ENCODE results near the gene NSG2.
"Not testable (repeated sequence)": the region's sequence is repeated elsewhere in the genome, so short reads cannot be mapped to it uniquely, and the experiment has no call there.

NSG2 gene

GRCh38 chr5:174086751-174087150, 41.2 kb downstream of the NSG2 start:
- H3K9ac ChIP-seq (ENCODE audit: low read depth, low read length) = no peak overlapping the region
- no peak overlapping the region for H3K27ac ChIP-seq (ENCODE audit: low read depth, low read length)
- no peaks in the 10 kb centered on the region for H3K36me3 ChIP-seq (ENCODE audit: control insufficient read depth, insufficient read depth, low read length)
- H3K4me1 ChIP-seq (ENCODE audit: control insufficient read depth, insufficient read depth, low read length) = no peaks in the 10 kb centered on the region
- H3K27me3 ChIP-seq (ENCODE audit: control insufficient read depth, insufficient read depth, low read length) = no peaks in the 10 kb centered on the region
- no peaks in the 10 kb centered on the region for H3K9me3 ChIP-seq (ENCODE audit: control insufficient read depth, insufficient read depth, low read length)
- no peak overlapping the region for H3K4me3 ChIP-seq (ENCODE audit: low read depth, low read length)

GRCh38 chr5:174087783-174088182, 42.3 kb downstream of the NSG2 start:
- Histone ChIP-seq H3K36me3 (ENCODE audit: control insufficient read depth, insufficient read depth, low read length) (no peaks in the 10 kb centered on the region), H3K27me3 (ENCODE audit: control insufficient read depth, insufficient read depth, low read length) (no peaks in the 10 kb centered on the region), H3K27ac (ENCODE audit: low read depth, low read length) (no peak overlapping the region)

GRCh38 chr5:174090129-174090528, 44.6 kb downstream of the NSG2 start:
- no peak overlapping the region for H3K27ac ChIP-seq (ENCODE audit: low read depth, low read length)
- no peaks in the 10 kb centered on the region for H3K27me3 ChIP-seq (ENCODE audit: control insufficient read depth, insufficient read depth, low read length)
- no peaks in the 10 kb centered on the region for H3K36me3 ChIP-seq (ENCODE audit: control insufficient read depth, insufficient read depth, low read length)
- no peak overlapping the region for H3K4me3 ChIP-seq (ENCODE audit: low read depth, low read length)
- H3K4me1 ChIP-seq (ENCODE audit: control insufficient read depth, insufficient read depth, low read length) = no peaks in the 10 kb centered on the region
- H3K9me3 ChIP-seq (ENCODE audit: control insufficient read depth, insufficient read depth, low read length) = no peaks in the 10 kb centered on the region
- H3K9ac ChIP-seq (ENCODE audit: low read depth, low read length) = no peak overlapping the region

More at GRCh38 chr5:174087783-174088182, 42.3 kb downstream of the NSG2 start:
- no peak overlapping the region for H3K9ac ChIP-seq (ENCODE audit: low read depth, low read length)
- no peak overlapping the region for H3K4me3 ChIP-seq (ENCODE audit: low read depth, low read length)
- no peaks in the 10 kb centered on the region for H3K9me3 ChIP-seq (ENCODE audit: control insufficient read depth, insufficient read depth, low read length)
- H3K4me1 ChIP-seq (ENCODE audit: control insufficient read depth, insufficient read depth, low read length) = no peaks in the 10 kb centered on the region

GRCh38 chr5:174093123-174093522, 47.6 kb downstream of the NSG2 start:
- Histone ChIP-seq H3K27me3 (ENCODE audit: control insufficient read depth, insufficient read depth, low read length) (no peaks in the 10 kb centered on the region), H3K4me3 (ENCODE audit: low read depth, low read length) (no peak overlapping the region), H3K4me1 (ENCODE audit: control insufficient read depth, insufficient read depth, low read length) (no peaks in the 10 kb centered on the region), H3K9ac (ENCODE audit: low read depth, low read length) (no peak overlapping the region), H3K36me3 (ENCODE audit: control insufficient read depth, insufficient read depth, low read length) (no peaks in the 10 kb centered on the region), H3K9me3 (ENCODE audit: control insufficient read depth, insufficient read depth, low read length) (no peaks in the 10 kb centered on the region), H3K27ac (ENCODE audit: low read depth, low read length) (no peak overlapping the region)

GRCh38 chr5:174094857-174095606, 49.5 kb downstream of the NSG2 start:
- Histone ChIP-seq H3K4me3 (ENCODE audit: low read depth, low read length) (no peak overlapping the region), H3K9me3 (ENCODE audit: control insufficient read depth, insufficient read depth, low read length) (no peaks in the 10 kb centered on the region), H3K36me3 (ENCODE audit: control insufficient read depth, insufficient read depth, low read length) (no peaks in the 10 kb centered on the region), H3K4me1 (ENCODE audit: control insufficient read depth, insufficient read depth, low read length) (no peaks in the 10 kb centered on the region), H3K27me3 (ENCODE audit: control insufficient read depth, insufficient read depth, low read length) (no peaks in the 10 kb centered on the region), H3K27ac (ENCODE audit: low read depth, low read length) (no peak overlapping the region), H3K9ac (ENCODE audit: low read depth, low read length) (no peak overlapping the region)

- no peaks in the 10 kb centered on the region for H3K4me1 ChIP-seq (ENCODE audit: control insufficient read depth, insufficient read depth, low read length)
- H3K36me3 ChIP-seq (ENCODE audit: control insufficient read depth, insufficient read depth, low read length) = no peaks in the 10 kb centered on the region
- H3K4me3 ChIP-seq (ENCODE audit: low read depth, low read length) = no peak overlapping the region
- H3K27me3 ChIP-seq (ENCODE audit: control insufficient read depth, insufficient read depth, low read length) = no peaks in the 10 kb centered on the region
- H3K27ac ChIP-seq (ENCODE audit: low read depth, low read length) = no peak overlapping the region
- no peaks in the 10 kb centered on the region for H3K9me3 ChIP-seq (ENCODE audit: control insufficient read depth, insufficient read depth, low read length)
- no peak overlapping the region for H3K9ac ChIP-seq (ENCODE audit: low read depth, low read length)
Measured at GRCh38 chr5:174096619-174097018, 51.1 kb downstream of the NSG2 start.

- Histone ChIP-seq H3K9me3 (ENCODE audit: control insufficient read depth, insufficient read depth, low read length) (no peaks in the 10 kb centered on the region), H3K4me3 (ENCODE audit: low read depth, low read length) (no peak overlapping the region), H3K4me1 (ENCODE audit: control insufficient read depth, insufficient read depth, low read length) (no peaks in the 10 kb centered on the region), H3K36me3 (ENCODE audit: control insufficient read depth, insufficient read depth, low read length) (no peaks in the 10 kb centered on the region), H3K9ac (ENCODE audit: low read depth, low read length) (no peak overlapping the region), H3K27ac (ENCODE audit: low read depth, low read length) (no peak overlapping the region), H3K27me3 (ENCODE audit: control insufficient read depth, insufficient read depth, low read length) (no peaks in the 10 kb centered on the region)
Measured at GRCh38 chr5:174097486-174098185, 52.1 kb downstream of the NSG2 start.

- H3K36me3 ChIP-seq (ENCODE audit: control insufficient read depth, insufficient read depth, low read length) = no peaks in the 10 kb centered on the region
- no peaks in the 10 kb centered on the region for H3K9me3 ChIP-seq (ENCODE audit: control insufficient read depth, insufficient read depth, low read length)
- no peak overlapping the region for H3K4me3 ChIP-seq (ENCODE audit: low read depth, low read length)
- no peak overlapping the region for H3K9ac ChIP-seq (ENCODE audit: low read depth, low read length)
- H3K27ac ChIP-seq (ENCODE audit: low read depth, low read length) = no peak overlapping the region
- H3K27me3 ChIP-seq (ENCODE audit: control insufficient read depth, insufficient read depth, low read length) = no peaks in the 10 kb centered on the region
- no peaks in the 10 kb centered on the region for H3K4me1 ChIP-seq (ENCODE audit: control insufficient read depth, insufficient read depth, low read length)
Measured at GRCh38 chr5:174098694-174099093, 53.2 kb downstream of the NSG2 start.

- Histone ChIP-seq H3K9me3 (ENCODE audit: control insufficient read depth, insufficient read depth, low read length) (no peaks in the 10 kb centered on the region), H3K4me1 (ENCODE audit: control insufficient read depth, insufficient read depth, low read length) (no peaks in the 10 kb centered on the region), H3K9ac (ENCODE audit: low read depth, low read length) (no peak overlapping the region), H3K27ac (ENCODE audit: low read depth, low read length) (no peak overlapping the region), H3K4me3 (ENCODE audit: low read depth, low read length) (no peak overlapping the region), H3K27me3 (ENCODE audit: control insufficient read depth, insufficient read depth, low read length) (no peaks in the 10 kb centered on the region), H3K36me3 (ENCODE audit: control insufficient read depth, insufficient read depth, low read length) (no peaks in the 10 kb centered on the region)
Measured at GRCh38 chr5:174100490-174100889, 55.0 kb downstream of the NSG2 start.

GRCh38 chr5:174101195-174101730, 55.8 kb downstream of the NSG2 start:
- H3K9ac ChIP-seq (ENCODE audit: low read depth, low read length) = no peak overlapping the region
- H3K9me3 ChIP-seq (ENCODE audit: control insufficient read depth, insufficient read depth, low read length) = no peaks in the 10 kb centered on the region
- H3K4me1 ChIP-seq (ENCODE audit: control insufficient read depth, insufficient read depth, low read length) = no peaks in the 10 kb centered on the region
- no peak overlapping the region for H3K4me3 ChIP-seq (ENCODE audit: low read depth, low read length)
- H3K27me3 ChIP-seq (ENCODE audit: control insufficient read depth, insufficient read depth, low read length) = no peaks in the 10 kb centered on the region
- no peak overlapping the region for H3K27ac ChIP-seq (ENCODE audit: low read depth, low read length)
- H3K36me3 ChIP-seq (ENCODE audit: control insufficient read depth, insufficient read depth, low read length) = no peaks in the 10 kb centered on the region

GRCh38 chr5:174102574-174102973, 57.1 kb downstream of the NSG2 start:
- H3K27ac ChIP-seq (ENCODE audit: low read depth, low read length); H3K36me3 ChIP-seq (ENCODE audit: control insufficient read depth, insufficient read depth, low read length); H3K4me1 ChIP-seq (ENCODE audit: control insufficient read depth, insufficient read depth, low read length); H3K27me3 ChIP-seq (ENCODE audit: control insufficient read depth, insufficient read depth, low read length); H3K9ac ChIP-seq (ENCODE audit: low read depth, low read length); H3K4me3 ChIP-seq (ENCODE audit: low read depth, low read length); H3K9me3 ChIP-seq (ENCODE audit: control insufficient read depth, insufficient read depth, low read length): not testable (repeated sequence)

Data from HUES48 (cell line).